Vagina (tissue), 2 donors: ENCODE measurements around the gene NAA80.
A peak's percentile ranks its signal among the peaks of the same experiment; 100 is the strongest.

Experiments
- POLR2A ChIP-seq, 2 donors: fragments of 450-650 bp; IDR thresholded peaks; one replicate each; pipeline ENCODE4 v1.6.1; 2017; ENCODE audit warnings: antibody characterized with exemption in 2 of 2, mild to moderate bottlenecking in 2 of 2, moderate library complexity in 2 of 2
- POLR2AphosphoS5 ChIP-seq, 2 donors: sonication (generic); formaldehyde crosslinking; IDR thresholded peaks; one replicate each; pipeline ENCODE4 v1.9.0; 2017; ENCODE audit warnings: antibody characterized with exemption in 2 of 2, mild to moderate bottlenecking in 2 of 2, low read depth in 1 of 2; ENCODE audit not compliant: insufficient read depth in 1 of 2
- TF ChIP-seq, protein P1 (sequence below), 3 experiments: fragments of 450-650 bp in 2 of 3; fragments of 200-600 bp in 1 of 3; sonication (generic) in 1 of 3; IDR thresholded peaks; one replicate each; pipeline ENCODE4 v1.5.1; 2017 to 2019; ENCODE audit warnings: antibody characterized with exemption in 3 of 3, mild to moderate bottlenecking in 2 of 3, moderate library complexity in 2 of 3

- TF ChIP-seq POLR2AphosphoS5 (IDR thresholded peaks at IDR 0.05; ENCODE audit: insufficient read depth in 1 of 2, low read depth in 1 of 2) (peak in 1 of 2 donors; percentile 77), POLR2A (IDR thresholded peaks at IDR 0.05) (no peak)
- TF ChIP-seq, protein P1, sequence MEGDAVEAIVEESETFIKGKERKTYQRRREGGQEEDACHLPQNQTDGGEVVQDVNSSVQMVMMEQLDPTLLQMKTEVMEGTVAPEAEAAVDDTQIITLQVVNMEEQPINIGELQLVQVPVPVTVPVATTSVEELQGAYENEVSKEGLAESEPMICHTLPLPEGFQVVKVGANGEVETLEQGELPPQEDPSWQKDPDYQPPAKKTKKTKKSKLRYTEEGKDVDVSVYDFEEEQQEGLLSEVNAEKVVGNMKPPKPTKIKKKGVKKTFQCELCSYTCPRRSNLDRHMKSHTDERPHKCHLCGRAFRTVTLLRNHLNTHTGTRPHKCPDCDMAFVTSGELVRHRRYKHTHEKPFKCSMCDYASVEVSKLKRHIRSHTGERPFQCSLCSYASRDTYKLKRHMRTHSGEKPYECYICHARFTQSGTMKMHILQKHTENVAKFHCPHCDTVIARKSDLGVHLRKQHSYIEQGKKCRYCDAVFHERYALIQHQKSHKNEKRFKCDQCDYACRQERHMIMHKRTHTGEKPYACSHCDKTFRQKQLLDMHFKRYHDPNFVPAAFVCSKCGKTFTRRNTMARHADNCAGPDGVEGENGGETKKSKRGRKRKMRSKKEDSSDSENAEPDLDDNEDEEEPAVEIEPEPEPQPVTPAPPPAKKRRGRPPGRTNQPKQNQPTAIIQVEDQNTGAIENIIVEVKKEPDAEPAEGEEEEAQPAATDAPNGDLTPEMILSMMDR (IDR thresholded peaks at IDR 0.05), result no peak
These were observed 34.7 kb downstream of the NAA80 start for GRCh38 chr3:50264383-50264963.
